PC-9 (cell line): ENCODE results near the gene AP5B1.

Source experiments
- EZH2 ChIP-seq: fragments of 200-600 bp; sonication (generic); IDR thresholded peaks from 2 replicates; pipeline ENCODE4 v1.8.0; 2017; ENCODE audit warnings: antibody characterized with exemption, low read depth
- TF ChIP-seq, protein P1 (sequence below): fragments of 200-600 bp; sonication (generic); conservative IDR thresholded peaks from 2 replicates; pipeline ENCODE4 v1.6.1; 2017; ENCODE audit warnings: mixed run types, antibody characterized with exemption, mild to moderate bottlenecking, moderate library complexity

DNA sequence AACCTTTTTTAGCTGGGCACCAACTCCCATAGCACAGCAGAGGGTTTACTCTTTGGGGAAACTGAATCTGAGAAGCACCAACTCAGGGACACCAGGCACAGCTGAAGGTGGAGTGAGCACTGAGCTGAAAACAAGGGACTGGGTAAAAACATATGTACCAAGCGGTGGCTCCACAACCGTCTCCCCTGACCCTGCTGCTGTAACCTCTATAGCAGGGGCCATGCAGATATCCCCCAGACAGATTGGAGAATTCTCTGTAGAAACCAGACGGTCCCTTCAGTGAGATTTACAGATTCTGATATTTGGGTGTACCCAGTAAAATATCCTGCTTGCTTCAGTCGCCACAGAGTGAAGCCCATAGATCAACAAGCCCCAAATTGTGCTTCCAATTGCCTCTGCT, 48.7 kb upstream of the AP5B1 start:
- TF ChIP-seq, protein P1, sequence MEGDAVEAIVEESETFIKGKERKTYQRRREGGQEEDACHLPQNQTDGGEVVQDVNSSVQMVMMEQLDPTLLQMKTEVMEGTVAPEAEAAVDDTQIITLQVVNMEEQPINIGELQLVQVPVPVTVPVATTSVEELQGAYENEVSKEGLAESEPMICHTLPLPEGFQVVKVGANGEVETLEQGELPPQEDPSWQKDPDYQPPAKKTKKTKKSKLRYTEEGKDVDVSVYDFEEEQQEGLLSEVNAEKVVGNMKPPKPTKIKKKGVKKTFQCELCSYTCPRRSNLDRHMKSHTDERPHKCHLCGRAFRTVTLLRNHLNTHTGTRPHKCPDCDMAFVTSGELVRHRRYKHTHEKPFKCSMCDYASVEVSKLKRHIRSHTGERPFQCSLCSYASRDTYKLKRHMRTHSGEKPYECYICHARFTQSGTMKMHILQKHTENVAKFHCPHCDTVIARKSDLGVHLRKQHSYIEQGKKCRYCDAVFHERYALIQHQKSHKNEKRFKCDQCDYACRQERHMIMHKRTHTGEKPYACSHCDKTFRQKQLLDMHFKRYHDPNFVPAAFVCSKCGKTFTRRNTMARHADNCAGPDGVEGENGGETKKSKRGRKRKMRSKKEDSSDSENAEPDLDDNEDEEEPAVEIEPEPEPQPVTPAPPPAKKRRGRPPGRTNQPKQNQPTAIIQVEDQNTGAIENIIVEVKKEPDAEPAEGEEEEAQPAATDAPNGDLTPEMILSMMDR = no peak
- no peak for TF ChIP-seq EZH2
